ENCODE data around the gene HAX1.

DNA sequence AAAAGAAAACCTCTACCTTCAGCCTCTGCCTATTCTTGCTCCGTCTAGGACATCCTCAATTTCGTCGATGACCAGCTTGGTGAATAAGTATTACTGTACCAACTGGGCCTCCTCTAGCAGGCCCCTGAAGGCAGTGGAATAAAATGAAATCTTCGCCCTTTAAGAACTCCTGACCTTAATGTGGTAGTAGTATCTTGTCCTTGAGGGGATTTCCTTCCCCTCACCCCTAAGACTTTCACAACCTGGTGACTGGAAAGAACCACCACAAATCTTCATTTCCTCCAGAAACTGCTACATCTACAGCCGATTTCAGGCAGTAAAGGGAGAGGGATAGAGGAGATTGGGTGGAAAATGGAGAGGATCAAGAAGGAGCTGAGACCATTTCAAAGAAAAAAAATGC lies 1.6 kb upstream of the HAX1 start:
- TF ChIP-seq TEAD4 (IDR thresholded peaks at IDR 0.05) (no peak), YY1 (IDR thresholded peaks at IDR 0.05; ENCODE audit: low read depth) (no peak), RAD21 (IDR thresholded peaks at IDR 0.05; ENCODE audit: low read depth) (no peak), EP300 (IDR thresholded peaks at IDR 0.05; ENCODE audit: borderline replicate concordance) (no peak), NFIC (IDR thresholded peaks at IDR 0.05) (no peak), CREB1 (IDR thresholded peaks at IDR 0.05; ENCODE audit: low read depth) (no peak)
- TF ChIP-seq, protein P1, sequence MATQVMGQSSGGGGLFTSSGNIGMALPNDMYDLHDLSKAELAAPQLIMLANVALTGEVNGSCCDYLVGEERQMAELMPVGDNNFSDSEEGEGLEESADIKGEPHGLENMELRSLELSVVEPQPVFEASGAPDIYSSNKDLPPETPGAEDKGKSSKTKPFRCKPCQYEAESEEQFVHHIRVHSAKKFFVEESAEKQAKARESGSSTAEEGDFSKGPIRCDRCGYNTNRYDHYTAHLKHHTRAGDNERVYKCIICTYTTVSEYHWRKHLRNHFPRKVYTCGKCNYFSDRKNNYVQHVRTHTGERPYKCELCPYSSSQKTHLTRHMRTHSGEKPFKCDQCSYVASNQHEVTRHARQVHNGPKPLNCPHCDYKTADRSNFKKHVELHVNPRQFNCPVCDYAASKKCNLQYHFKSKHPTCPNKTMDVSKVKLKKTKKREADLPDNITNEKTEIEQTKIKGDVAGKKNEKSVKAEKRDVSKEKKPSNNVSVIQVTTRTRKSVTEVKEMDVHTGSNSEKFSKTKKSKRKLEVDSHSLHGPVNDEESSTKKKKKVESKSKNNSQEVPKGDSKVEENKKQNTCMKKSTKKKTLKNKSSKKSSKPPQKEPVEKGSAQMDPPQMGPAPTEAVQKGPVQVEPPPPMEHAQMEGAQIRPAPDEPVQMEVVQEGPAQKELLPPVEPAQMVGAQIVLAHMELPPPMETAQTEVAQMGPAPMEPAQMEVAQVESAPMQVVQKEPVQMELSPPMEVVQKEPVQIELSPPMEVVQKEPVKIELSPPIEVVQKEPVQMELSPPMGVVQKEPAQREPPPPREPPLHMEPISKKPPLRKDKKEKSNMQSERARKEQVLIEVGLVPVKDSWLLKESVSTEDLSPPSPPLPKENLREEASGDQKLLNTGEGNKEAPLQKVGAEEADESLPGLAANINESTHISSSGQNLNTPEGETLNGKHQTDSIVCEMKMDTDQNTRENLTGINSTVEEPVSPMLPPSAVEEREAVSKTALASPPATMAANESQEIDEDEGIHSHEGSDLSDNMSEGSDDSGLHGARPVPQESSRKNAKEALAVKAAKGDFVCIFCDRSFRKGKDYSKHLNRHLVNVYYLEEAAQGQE (IDR thresholded peaks at IDR 0.05; ENCODE audit: low read depth): no peak
- TF ChIP-seq, protein P2, sequence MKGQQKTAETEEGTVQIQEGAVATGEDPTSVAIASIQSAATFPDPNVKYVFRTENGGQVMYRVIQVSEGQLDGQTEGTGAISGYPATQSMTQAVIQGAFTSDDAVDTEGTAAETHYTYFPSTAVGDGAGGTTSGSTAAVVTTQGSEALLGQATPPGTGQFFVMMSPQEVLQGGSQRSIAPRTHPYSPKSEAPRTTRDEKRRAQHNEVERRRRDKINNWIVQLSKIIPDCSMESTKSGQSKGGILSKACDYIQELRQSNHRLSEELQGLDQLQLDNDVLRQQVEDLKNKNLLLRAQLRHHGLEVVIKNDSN (IDR thresholded peaks at IDR 0.05): no peak
- TF ChIP-seq, protein P3, sequence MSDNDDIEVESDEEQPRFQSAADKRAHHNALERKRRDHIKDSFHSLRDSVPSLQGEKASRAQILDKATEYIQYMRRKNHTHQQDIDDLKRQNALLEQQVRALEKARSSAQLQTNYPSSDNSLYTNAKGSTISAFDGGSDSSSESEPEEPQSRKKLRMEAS (IDR thresholded peaks at IDR 0.05): no peak

All from Ishikawa (cell line).